Keratinocyte (primary cell): ENCODE data around the gene LRCOL1. TPM values are rescaled to one million over a fixed set of nuclear protein-coding genes. Genes with fewer than 3 reads are reported as not detected.

Experiments
- DNase-seq: peaks from one replicate; pipeline ENCODE4 v3.0.0-alpha.2; 2011; ENCODE audit warnings: low read depth, missing footprints, low spot score
- FAIRE-seq: peaks from 2 replicates; lab custom pipeline; 2011; peaks lifted over from hg19 to GRCh38; lab: Jason Lieb, UNC
- H2AFZ ChIP-seq: 2 replicates; pipeline ENCODE4 v1.6.0; 2012; ENCODE audit warnings: low read length, control low read depth, inconsistent platforms; ENCODE audit not compliant: control insufficient read depth
- H3K27ac ChIP-seq: 2 replicates; pipeline ENCODE4 v1.5.1; 2011; ENCODE audit warnings: low read length; ENCODE audit not compliant: control insufficient read depth, insufficient read depth
- H3K27me3 ChIP-seq: 3 replicates; pipeline ENCODE4 v1.6.0; 2011; ENCODE audit warnings: low read length; ENCODE audit not compliant: control insufficient read depth, insufficient read depth; ENCODE audit errors: extremely low read depth
- H3K36me3 ChIP-seq, 2 experiments: 2 replicates in 1 of 2; 3 replicates in 1 of 2; pipeline ENCODE4 v1.5.1; 2011; ENCODE audit warnings: low read length in 2 of 2, mild to moderate bottlenecking in 1 of 2; ENCODE audit not compliant: control insufficient read depth in 2 of 2, insufficient read depth in 2 of 2; ENCODE audit errors: extremely low read depth in 1 of 2
- H3K4me1 ChIP-seq: 3 replicates; pipeline ENCODE4 v1.5.1; 2011; ENCODE audit warnings: low read length; ENCODE audit not compliant: control insufficient read depth, insufficient read depth; ENCODE audit errors: extremely low read depth
- H3K4me2 ChIP-seq: 3 replicates; pipeline ENCODE4 v1.6.0; 2011; ENCODE audit warnings: low read depth, low read length; ENCODE audit not compliant: control insufficient read depth, insufficient read depth; ENCODE audit errors: extremely low read depth
- H3K4me3 ChIP-seq, 3 experiments: fragments of 200-600 bp in 1 of 3; sonication (generic) in 1 of 3; 2 replicates in 2 of 3; 3 replicates in 1 of 3; pipeline ENCODE4 v1.5.1; 2011 to 2016; ENCODE audit warnings: low read length in 3 of 3, mild to moderate bottlenecking in 3 of 3, control low read depth in 2 of 3, inconsistent platforms in 1 of 3, low read depth in 1 of 3, mixed read lengths in 1 of 3, mixed run types in 1 of 3, moderate library complexity in 1 of 3; ENCODE audit not compliant: control insufficient read depth in 2 of 3, insufficient read depth in 2 of 3; ENCODE audit errors: extremely low read depth in 1 of 3
- H3K79me2 ChIP-seq: 2 replicates; pipeline ENCODE4 v1.6.0; 2012; ENCODE audit warnings: low read length; ENCODE audit not compliant: control insufficient read depth, insufficient read depth
- H3K9ac ChIP-seq: 3 replicates; pipeline ENCODE4 v1.6.0; 2011; ENCODE audit warnings: low read length; ENCODE audit not compliant: control insufficient read depth, insufficient read depth; ENCODE audit errors: extremely low read depth
- H3K9me1 ChIP-seq: 3 replicates; pipeline ENCODE4 v1.6.0; 2011; ENCODE audit warnings: low read length; ENCODE audit not compliant: control insufficient read depth, insufficient read depth; ENCODE audit errors: extremely low read depth
- H3K9me3 ChIP-seq: 2 replicates; pipeline ENCODE4 v1.5.1; 2012; ENCODE audit warnings: low read depth, low read length; ENCODE audit not compliant: control insufficient read depth
- H4K20me1 ChIP-seq: 3 replicates; pipeline ENCODE4 v1.6.0; 2011; ENCODE audit warnings: low read length; ENCODE audit not compliant: control insufficient read depth, insufficient read depth; ENCODE audit errors: extremely low read depth
- CTCF ChIP-seq, 3 experiments: IDR thresholded peaks in 1 of 3; conservative IDR thresholded peaks in 1 of 3; optimal IDR thresholded peaks in 1 of 3; 2 replicates in 2 of 3; 3 replicates in 1 of 3; pipeline versions ENCODE3 to v1.5.1; 2011; ENCODE audit warnings: low read length in 3 of 3, mild to moderate bottlenecking in 3 of 3, moderate library complexity in 2 of 3, control low read depth in 1 of 3, inconsistent platforms in 1 of 3; ENCODE audit not compliant: insufficient read depth in 2 of 3; ENCODE audit errors: extremely low read depth in 1 of 3
- EZH2 ChIP-seq: IDR thresholded peaks from one replicate; pipeline ENCODE4 v1.6.1; 2012; ENCODE audit warnings: inconsistent platforms, mild to moderate bottlenecking, low read length, moderate library complexity
- dilution Hi-C: fragments of 300-500 bp; cut with MboI; formaldehyde crosslinking; loops from one replicate; pipeline ENCODE4 v1.7.0; 2020; ENCODE audit warnings: low sequenced_read_pairs; ENCODE audit not compliant: extremely low pct_ligation_motif_present
- polyA plus RNA-seq, 5 experiments: library from polyadenylated mRNA; depleted of rRNA in 3 of 5; stranded (reverse) in 3 of 5; stranded (forward) in 1 of 5; unstranded in 1 of 5; fragments of >200 nt; gene quantifications; 1 replicate in 1 of 5; 2 replicates in 3 of 5; 3 replicates in 1 of 5; pipeline versions ENCODE4 v1.2.1 to v1.2.3, GENCODE V29; 2011 to 2012; ENCODE audit warnings: missing spikeins in 2 of 5, low read depth in 1 of 5, low replicate concordance in 1 of 5

The LRCOL1 gene
- polyA plus RNA-seq, 1 donor (not counting 4 experiments of a cell fraction or from before 2014, with no cell fraction given): not detected

- dilution Hi-C loops: no loop called here
Measured at GRCh38 chr12:132581348-132582057, 28.9 kb downstream of the LRCOL1 start.

GRCh38 chr12:132580701-132581292 is 29.6 kb downstream of the LRCOL1 start:
- no peak overlapping the region for H3K4me3 ChIP-seq
- H2AFZ ChIP-seq: no peak overlapping the region
- H3K4me2 ChIP-seq: no peak overlapping the region
- no peaks in the 10 kb centered on the region for H3K79me2 ChIP-seq
- no peaks in the 10 kb centered on the region for H3K4me1 ChIP-seq
- FAIRE-seq (no peak), DNase-seq (no peak)
- dilution Hi-C loops: no loop called here
- peaks cover 4 to 12% of the 10 kb centered on the region in 2 experiments for H3K36me3 ChIP-seq
- TF ChIP-seq EZH2 (no peak), CTCF (optimal IDR thresholded peaks at IDR 0.05 in 1 of 3, IDR thresholded peaks at IDR 0.05 in 1 of 3, conservative IDR thresholded peaks at IDR 0.05 in 1 of 3; ENCODE audit: extremely low read depth in 1 of 3, insufficient read depth in 2 of 3, low read length in 3 of 3) (no peak)
- H3K27me3 ChIP-seq: no peaks in the 10 kb centered on the region
- no peaks in the 10 kb centered on the region for H4K20me1 ChIP-seq
- H3K9ac ChIP-seq: no peak overlapping the region
- no peaks in the 10 kb centered on the region for H3K9me3 ChIP-seq
- no peaks in the 10 kb centered on the region for H3K9me1 ChIP-seq
- H3K27ac ChIP-seq: no peak overlapping the region

More at GRCh38 chr12:132581348-132582057, 28.9 kb downstream of the LRCOL1 start:
- H3K27me3 ChIP-seq: no peaks in the 10 kb centered on the region
- TF ChIP-seq EZH2 (no peak), CTCF (optimal IDR thresholded peaks at IDR 0.05 in 1 of 3, IDR thresholded peaks at IDR 0.05 in 1 of 3, conservative IDR thresholded peaks at IDR 0.05 in 1 of 3; ENCODE audit: extremely low read depth in 1 of 3, insufficient read depth in 2 of 3, low read length in 3 of 3) (no peak)
- no peaks in the 10 kb centered on the region for H3K4me1 ChIP-seq
- no peak overlapping the region for H3K27ac ChIP-seq
- H3K9me3 ChIP-seq: no peaks in the 10 kb centered on the region
- H3K9ac ChIP-seq: no peak overlapping the region
- no peak overlapping the region for H3K4me3 ChIP-seq
- no peak for DNase-seq
- no peak overlapping the region for H3K4me2 ChIP-seq
- no peak overlapping the region for H2AFZ ChIP-seq
- no peaks in the 10 kb centered on the region for H3K9me1 ChIP-seq
- no peaks in the 10 kb centered on the region for H4K20me1 ChIP-seq
- no peak for FAIRE-seq
- H3K36me3 ChIP-seq: peaks cover 4 to 11% of the 10 kb centered on the region in 2 experiments
- no peaks in the 10 kb centered on the region for H3K79me2 ChIP-seq
